ENCODE results near the gene CDC27. TPM values are rescaled to one million over a fixed set of nuclear protein-coding genes. Genes with fewer than 3 reads are reported as not detected.
"Not testable (repeated sequence)": the region's sequence is repeated elsewhere in the genome, so short reads cannot be mapped to it uniquely, and the experiment has no call there.

Gene CDC27
- total RNA-seq, 1 donor from 2014 or later, result 129 TPM

GRCh38 chr17:47099987-47100711 lies 88.9 kb downstream of the CDC27 start:
- intact Hi-C loops (cut with DNase I), result no loop called here
- ATAC-seq (peak; percentile 100), DNase-seq (ENCODE audit: low spot score) (peak; percentile 97)

- ATAC-seq (no peak), DNase-seq (ENCODE audit: low spot score) (no peak)
- intact Hi-C loops (cut with DNase I), result no loop called here
These were observed 89.6 kb downstream of the CDC27 start for GRCh38 chr17:47099451-47099986.

GRCh38 chr17:47096343-47096742 lies 92.8 kb downstream of the CDC27 start:
- no peak for ATAC-seq
- intact Hi-C loops (cut with DNase I), result no loop called here
- DNase-seq (ENCODE audit: low spot score), result no peak

- no peak for ATAC-seq
- intact Hi-C loops (cut with DNase I), result no loop called here
- no peak for DNase-seq (ENCODE audit: low spot score)
These were observed 93.8 kb downstream of the CDC27 start for GRCh38 chr17:47095268-47095667.

- ATAC-seq, result no peak
- no peak for DNase-seq (ENCODE audit: low spot score)
- intact Hi-C loops (cut with DNase I), result no loop called here
These were observed 102.0 kb downstream of the CDC27 start for GRCh38 chr17:47087093-47087492.

GRCh38 chr17:47085736-47086135 lies 103.4 kb downstream of the CDC27 start:
- DNase-seq (ENCODE audit: low spot score) (no peak), ATAC-seq (no peak)
- intact Hi-C loops (cut with DNase I), result no loop called here

GRCh38 chr17:47078801-47079200 lies 110.3 kb downstream of the CDC27 start:
- DNase-seq (ENCODE audit: low spot score), result no peak
- intact Hi-C loops (cut with DNase I), result no loop called here
- ATAC-seq, result no peak

GRCh38 chr17:47077576-47077975 lies 111.5 kb downstream of the CDC27 start:
- intact Hi-C loops (cut with DNase I), result no loop called here
- DNase-seq (ENCODE audit: low spot score), result no peak
- no peak for ATAC-seq

GRCh38 chr17:47076171-47076570 lies 112.9 kb downstream of the CDC27 start:
- DNase-seq (ENCODE audit: low spot score) (no peak), ATAC-seq (no peak)
- intact Hi-C loops (cut with DNase I), result no loop called here

- intact Hi-C loops (cut with DNase I), result not testable (repeated sequence)
These were observed 114.7 kb downstream of the CDC27 start for GRCh38 chr17:47074361-47074760.

GRCh38 chr17:47073629-47074028 lies 115.5 kb downstream of the CDC27 start:
- not testable (repeated sequence) for ATAC-seq

More at GRCh38 chr17:47074361-47074760, 114.7 kb downstream of the CDC27 start:
- not testable (repeated sequence) for ATAC-seq; DNase-seq (ENCODE audit: low spot score)

GRCh38 chr17:47072886-47073285 lies 116.2 kb downstream of the CDC27 start:
- ATAC-seq (peak; percentile 65), DNase-seq (ENCODE audit: low spot score) (no peak)
- intact Hi-C loops (cut with DNase I), result no loop called here

More at GRCh38 chr17:47073629-47074028, 115.5 kb downstream of the CDC27 start:
- intact Hi-C loops (cut with DNase I); DNase-seq (ENCODE audit: low spot score): not testable (repeated sequence)

- intact Hi-C loops (cut with DNase I); ATAC-seq; DNase-seq (ENCODE audit: low spot score): not testable (repeated sequence)
These were observed 117.9 kb downstream of the CDC27 start for GRCh38 chr17:47071171-47071570.

- intact Hi-C loops (cut with DNase I); DNase-seq (ENCODE audit: low spot score); ATAC-seq: not testable (repeated sequence)
These were observed 118.8 kb downstream of the CDC27 start for GRCh38 chr17:47070266-47070665.

Other genes with a start within 250 kb of the CDC27 start
- gene RPRML, start 210.0 kb downstream of the CDC27 start, total RNA-seq, result not detected
- 3.9 TPM for gene MYL4, start 20.1 kb upstream of the CDC27 start, total RNA-seq
- gene ITGB3, start 64.5 kb upstream of the CDC27 start, total RNA-seq, result 30.2 TPM
- gene EFCAB13, start 134.7 kb upstream of the CDC27 start, total RNA-seq, result 24.5 TPM

Measured in sciatic nerve (tissue), 2 donors.